Endothelial cell of umbilical vein (primary cell): Measurements from ENCODE around the gene AJM1. TPM values are rescaled to one million over a fixed set of nuclear protein-coding genes. Genes with fewer than 3 reads are reported as not detected.

Source experiments
- BruUV-seq: library from RNA; stranded (reverse); fragments of 400-500 nt; replicated peaks from 2 replicates; lab custom pipeline; 2021; lab: Mats Ljungman, UMichigan
- CTCF ChIA-PET: fragments of 300-600, 350-600 bp; sonication (Branson Sonifier 250); formaldehyde crosslinking; loops from one replicate; lab custom pipeline; 2021; ENCODE audit warnings: antibody characterized with exemption, inconsistent platforms; lab: Charles Lee
- POLR2A ChIA-PET: fragments of 300-600, 350-600 bp; sonication (Branson Sonifier 250); formaldehyde crosslinking; loops from one replicate; lab custom pipeline; 2021; ENCODE audit warnings: antibody characterized with exemption, inconsistent platforms; lab: Charles Lee
- DNase-seq: peaks from one replicate; pipeline ENCODE4 v3.0.0-alpha.2; 2011; ENCODE audit warnings: low read depth, low spot score
- FAIRE-seq: peaks from 2 replicates; lab custom pipeline; 2011; peaks lifted over from hg19 to GRCh38; lab: Jason Lieb, UNC
- H2AFZ ChIP-seq: 2 replicates; pipeline ENCODE4 v1.6.0; 2012; ENCODE audit warnings: low read depth, low read length, control low read depth, inconsistent platforms
- H3K27ac ChIP-seq: 2 replicates; pipeline ENCODE4 v1.5.1; 2011; ENCODE audit warnings: low read depth, mild to moderate bottlenecking, control low read depth, low read length, moderate library complexity; ENCODE audit not compliant: insufficient read depth
- H3K27me3 ChIP-seq, 2 experiments: 2 replicates each; pipeline versions ENCODE4 v1.6.0 to v1.6.1; 2011; ENCODE audit warnings: low read length in 2 of 2, mixed read lengths in 1 of 2; ENCODE audit not compliant: control insufficient read depth in 2 of 2, insufficient read depth in 2 of 2
- H3K36me3 ChIP-seq, 2 experiments: 2 replicates in 1 of 2; 3 replicates in 1 of 2; pipeline ENCODE4 v1.5.1; 2011; ENCODE audit warnings: low read length in 2 of 2, mild to moderate bottlenecking in 1 of 2, moderate library complexity in 1 of 2; ENCODE audit not compliant: control insufficient read depth in 2 of 2, insufficient read depth in 2 of 2; ENCODE audit errors: extremely low read depth in 1 of 2
- H3K4me1 ChIP-seq: 3 replicates; pipeline ENCODE4 v1.5.1; 2011; ENCODE audit warnings: mild to moderate bottlenecking, low read length; ENCODE audit not compliant: control insufficient read depth, insufficient read depth; ENCODE audit errors: extremely low read depth
- H3K4me2 ChIP-seq: 2 replicates; pipeline ENCODE4 v1.6.1; 2011; ENCODE audit warnings: low read length, control low read depth, mixed read lengths; ENCODE audit not compliant: insufficient read depth
- H3K4me3 ChIP-seq, 3 experiments: fragments of 200-600 bp in 1 of 3; sonication (generic), shearing (Covaris generic) in 1 of 3; replicated peaks in 1 of 3; 2 replicates each; pipeline ENCODE4 v1.5.1; 2011 to 2016; ENCODE audit warnings: control low read depth in 3 of 3, low read length in 3 of 3, mild to moderate bottlenecking in 2 of 3, inconsistent platforms in 1 of 3, low read depth in 1 of 3, moderate library complexity in 1 of 3; ENCODE audit not compliant: insufficient read depth in 1 of 3
- H3K79me2 ChIP-seq: 2 replicates; pipeline ENCODE4 v1.6.0; 2012; ENCODE audit warnings: low read length, inconsistent platforms; ENCODE audit not compliant: control insufficient read depth, insufficient read depth
- H3K9ac ChIP-seq: replicated peaks from 2 replicates; pipeline ENCODE3; 2011; ENCODE audit warnings: low read length, control low read depth; ENCODE audit not compliant: insufficient read depth; ENCODE audit errors: extremely low read depth
- H3K9me1 ChIP-seq: replicated peaks from 3 replicates; pipeline ENCODE4 v1.6.0; 2011; ENCODE audit warnings: mild to moderate bottlenecking, low read length; ENCODE audit not compliant: control insufficient read depth, insufficient read depth; ENCODE audit errors: extremely low read depth
- H3K9me3 ChIP-seq: replicated peaks from 2 replicates; pipeline ENCODE4 v1.5.1; 2012; ENCODE audit warnings: low read length, inconsistent platforms; ENCODE audit not compliant: control insufficient read depth, insufficient read depth
- H4K20me1 ChIP-seq: replicated peaks from 2 replicates; pipeline ENCODE3; 2011; ENCODE audit warnings: mild to moderate bottlenecking, low read length; ENCODE audit not compliant: control insufficient read depth, insufficient read depth; ENCODE audit errors: extremely low read depth
- CTCF ChIP-seq, 2 donors: IDR thresholded peaks; 1 replicate in 1 of 2; 2 replicates in 1 of 2; pipeline ENCODE4 v1.5.1; 2011; ENCODE audit warnings: low read length in 2 of 2, mild to moderate bottlenecking in 2 of 2, moderate library complexity in 2 of 2, control low read depth in 1 of 2, inconsistent platforms in 1 of 2, low read depth in 1 of 2; ENCODE audit not compliant: insufficient read depth in 1 of 2; ENCODE audit errors: extremely low read depth in 1 of 2
- EZH2 ChIP-seq: IDR thresholded peaks from 2 replicates; pipeline ENCODE4 v1.6.1; 2012; ENCODE audit warnings: borderline replicate concordance, low read depth, mild to moderate bottlenecking, moderate library complexity, low read length, inconsistent platforms; ENCODE audit not compliant: severe bottlenecking
- FOS ChIP-seq: IDR thresholded peaks from 2 replicates; pipeline ENCODE4 v1.6.1; 2011; ENCODE audit warnings: mild to moderate bottlenecking, low read length, moderate library complexity, borderline replicate concordance; ENCODE audit not compliant: insufficient read depth
- GATA2 ChIP-seq: IDR thresholded peaks from 2 replicates; pipeline ENCODE4 v1.7.0; 2011; ENCODE audit warnings: low read depth, mild to moderate bottlenecking, moderate library complexity, mixed read lengths, low read length; ENCODE audit not compliant: insufficient read length, insufficient read depth
- JUN ChIP-seq: IDR thresholded peaks from 2 replicates; pipeline ENCODE4 v1.6.1; 2011; ENCODE audit warnings: borderline replicate concordance, low read depth; ENCODE audit not compliant: insufficient read length, insufficient read depth
- MAX ChIP-seq: IDR thresholded peaks from 2 replicates; pipeline ENCODE4 v1.6.1; 2011; ENCODE audit not compliant: insufficient read depth, insufficient read length
- MYC ChIP-seq: IDR thresholded peaks from one replicate; pipeline ENCODE4 v1.6.1; 2011; ENCODE audit warnings: mild to moderate bottlenecking, low read depth, low read length
- POLR2A ChIP-seq: IDR thresholded peaks from 2 replicates; pipeline ENCODE4 v1.6.1; 2012; ENCODE audit warnings: low read depth, mild to moderate bottlenecking, control low read depth, low read length
- POLR2AphosphoS5 ChIP-seq: IDR thresholded peaks from 2 replicates; pipeline ENCODE4 v1.6.1; 2012; ENCODE audit warnings: low read depth, mild to moderate bottlenecking, control low read depth, low read length, moderate library complexity; ENCODE audit not compliant: insufficient read depth
- dilution Hi-C: fragments of 300-500 bp; cut with MboI; formaldehyde crosslinking; loops from one replicate; pipeline ENCODE4 v1.15.0; 2019; ENCODE audit warnings: low sequenced_read_pairs; ENCODE audit not compliant: extremely low pct_ligation_motif_present
- intact Hi-C: fragments of 100-400 bp; cut with micrococcal nuclease; formaldehyde crosslinking; loops from one replicate; pipeline ENCODE4 v1.10.0; 2022
- polyA plus RNA-seq, 4 experiments: library from polyadenylated mRNA; depleted of rRNA in 3 of 4; stranded (reverse) in 3 of 4; unstranded in 1 of 4; fragments of >200 nt; gene quantifications; 2 replicates each; pipeline versions ENCODE4 v1.2.1 to v1.2.3, GENCODE V29; 2011 to 2012; ENCODE audit warnings: missing spikeins in 1 of 4
- total RNA-seq: library from RNA; stranded (reverse); gene quantifications from 2 replicates; pipeline ENCODE4 v1.2.3, GENCODE V29; 2021

AJM1 gene
- total and polyA plus RNA-seq, 2 donors (not counting 3 experiments of a cell fraction or from before 2014, with no cell fraction given) = 0.30 to 1.3 TPM

GRCh38 chr9:136815422-136815782 lies 26.9 kb upstream of the AJM1 start:
- FAIRE-seq = no peak
- Histone ChIP-seq H3K79me2 (peaks cover 29% of the 10 kb centered on the region), H3K9me1 (no peaks in the 10 kb centered on the region), H4K20me1 (peaks cover 2% of the 10 kb centered on the region), H3K4me3 (no peak overlapping the region), H3K4me1 (no peaks in the 10 kb centered on the region), H3K4me2 (no peak overlapping the region), H3K9me3 (no peaks in the 10 kb centered on the region), H3K27ac (no peak overlapping the region), H3K27me3 (no peaks in the 10 kb centered on the region), H2AFZ (no peak overlapping the region), H3K9ac (no peak overlapping the region), H3K36me3 (peaks cover 6 to 10% of the 10 kb centered on the region in 2 experiments)
- ChIA-PET POLR2A (no interaction called here), CTCF (interaction anchor here (1.4 to 1.8 kb wide), 2 partner anchors 27 to 214 kb away, joined by 6 to 7 read pairs; partner anchors contain the start of gene AJM1)
- no peak for DNase-seq
- intact Hi-C loops (no loop called here), dilution Hi-C loops (loop anchor here (25.0 kb wide), 1 partner anchor 122 kb away; the partner anchor contains the start of genes C8G and FBXW5)
- no peak for TF ChIP-seq POLR2AphosphoS5
- TF ChIP-seq CTCF (IDR thresholded peaks at IDR 0.05; ENCODE audit: extremely low read depth in 1 of 2, insufficient read depth in 1 of 2, low read depth in 1 of 2, low read length in 2 of 2) = no peak
- TF ChIP-seq MYC = no peak
- TF ChIP-seq EZH2 = no peak
- TF ChIP-seq JUN = no peak
- no peak for TF ChIP-seq MAX
- no peak for TF ChIP-seq GATA2
- TF ChIP-seq POLR2A = no peak
- TF ChIP-seq FOS = no peak
- BruUV-seq = no TSS peak
